Measurements from ENCODE around the gene ELOB.

- no peak for TF ChIP-seq CTCF (IDR thresholded peaks at IDR 0.05)
- no peak for TF ChIP-seq ZFX (IDR thresholded peaks at IDR 0.05; ENCODE audit: borderline replicate concordance)
Observed at GRCh38 chr16:2762711-2763110, 14.4 kb downstream of the ELOB start.

All from 22Rv1 (cell line).